Mucosa of stomach (tissue), 1 donor: Measurements from ENCODE around the gene GNAZ.

Experiments
- H3K27me3 ChIP-seq: one replicate; pipeline ENCODE4 v1.7.0; 2013; ENCODE audit warnings: mild to moderate bottlenecking, low read length; ENCODE audit not compliant: control insufficient read depth, insufficient read depth
- H3K36me3 ChIP-seq: one replicate; pipeline ENCODE4 v1.7.0; 2013; ENCODE audit warnings: low read length; ENCODE audit not compliant: control insufficient read depth, insufficient read depth
- H3K4me1 ChIP-seq: one replicate; pipeline ENCODE4 v1.7.0; 2013; ENCODE audit warnings: mild to moderate bottlenecking, low read length; ENCODE audit not compliant: control insufficient read depth, insufficient read depth
- H3K4me3 ChIP-seq: one replicate; pipeline ENCODE4 v1.7.0; 2013; ENCODE audit warnings: low read length
- H3K9ac ChIP-seq: one replicate; pipeline ENCODE4 v1.7.0; 2013; ENCODE audit warnings: mild to moderate bottlenecking, low read length, moderate library complexity
- H3K9me3 ChIP-seq: one replicate; pipeline ENCODE4 v1.7.0; 2013; ENCODE audit warnings: mild to moderate bottlenecking, low read length, moderate library complexity; ENCODE audit not compliant: control insufficient read depth
- donor health status: Pancreatic carcinoma.

Gene GNAZ

DNA sequence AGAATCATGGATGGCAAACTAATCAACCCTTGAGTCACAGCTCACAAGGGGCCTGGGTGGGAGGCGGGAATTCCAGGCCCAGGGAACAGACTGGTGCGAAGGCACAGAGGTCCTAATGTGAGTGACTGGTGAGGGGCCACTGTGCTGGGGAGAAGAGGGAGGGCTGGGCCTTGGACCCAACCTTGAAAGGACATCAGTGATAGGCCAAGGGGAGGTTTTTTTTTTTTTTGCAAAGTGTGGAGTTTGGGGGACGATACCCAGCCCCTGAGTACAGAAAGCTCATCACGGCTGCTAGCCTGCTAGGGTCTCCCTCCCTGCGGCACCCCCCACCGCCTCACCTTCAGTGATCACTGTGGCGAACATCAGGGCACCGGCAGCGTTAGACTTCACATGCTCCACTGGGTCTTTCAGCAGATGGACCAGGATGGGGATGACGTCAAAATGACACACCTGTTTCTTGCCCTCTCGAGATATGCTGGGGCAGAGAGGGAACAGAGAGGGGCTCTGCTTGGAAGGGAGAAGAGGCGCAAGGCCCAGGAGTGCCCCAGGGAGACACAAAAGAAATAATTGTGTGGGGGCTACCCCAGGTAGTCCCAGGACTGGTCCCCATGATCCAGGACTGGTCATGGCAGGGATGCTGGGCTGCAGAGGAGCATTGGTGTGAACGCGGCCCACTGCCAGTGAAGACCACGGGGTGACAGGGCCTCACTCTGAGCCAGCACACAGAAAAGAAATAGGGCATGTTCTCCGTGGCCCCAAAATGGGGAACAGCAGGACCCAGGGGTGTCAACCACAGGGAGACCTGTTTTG lies 8.6 kb upstream of the GNAZ start:
- no peak overlapping the region for H3K9ac ChIP-seq
- no peaks in the 10 kb centered on the region for H3K4me1 ChIP-seq
- H3K27me3 ChIP-seq, result no peaks in the 10 kb centered on the region
- H3K9me3 ChIP-seq, result no peaks in the 10 kb centered on the region
- no peak overlapping the region for H3K4me3 ChIP-seq
- H3K36me3 ChIP-seq, result no peaks in the 10 kb centered on the region

DNA sequence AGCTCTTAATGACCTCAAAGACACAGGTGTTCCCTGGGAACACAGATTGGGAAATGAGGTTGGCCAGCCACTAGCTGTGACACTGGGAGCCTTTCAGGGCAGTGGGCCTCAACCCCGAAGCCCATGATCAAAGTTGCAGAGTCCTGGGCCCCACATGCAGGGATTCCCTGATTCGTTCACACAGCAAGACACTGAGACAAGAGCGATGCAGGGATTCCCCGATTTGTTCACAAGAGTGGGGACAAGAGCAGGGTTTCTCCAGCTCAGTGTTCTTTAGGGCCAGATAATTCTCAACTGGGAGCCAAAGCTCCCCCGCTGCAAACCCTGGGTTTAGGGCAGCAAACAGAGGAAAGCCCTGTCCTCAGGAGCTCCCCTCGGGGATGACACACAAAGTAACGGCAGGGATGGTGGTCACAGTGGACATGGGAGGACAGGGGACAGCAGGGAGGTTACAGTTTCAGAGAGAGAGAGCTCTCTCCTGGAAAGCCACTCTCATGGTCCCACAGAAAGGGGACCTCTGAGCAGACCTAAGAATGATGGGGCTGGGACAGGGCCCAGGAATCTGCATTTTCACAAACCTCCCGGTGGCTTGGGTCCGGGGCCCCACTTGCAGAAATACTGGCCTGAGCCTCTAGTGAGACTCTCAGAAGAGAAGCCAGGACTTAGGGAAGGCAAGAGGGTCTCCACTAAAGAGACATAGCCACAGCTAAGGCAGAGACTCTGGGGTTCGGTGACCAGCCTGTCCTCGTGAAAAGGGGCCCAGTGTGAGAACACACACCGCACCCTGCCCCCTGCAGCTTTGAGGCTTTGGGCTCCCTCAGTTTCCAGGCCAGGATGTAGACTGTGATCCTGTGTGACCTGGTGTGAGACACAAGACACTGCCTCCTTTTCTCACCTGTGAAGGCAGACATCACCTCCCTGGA lies 7.4 kb upstream of the GNAZ start:
- Histone ChIP-seq H3K27me3 (no peaks in the 10 kb centered on the region), H3K4me1 (no peaks in the 10 kb centered on the region), H3K4me3 (no peak overlapping the region), H3K36me3 (no peaks in the 10 kb centered on the region), H3K9me3 (no peaks in the 10 kb centered on the region), H3K9ac (no peak overlapping the region)

DNA sequence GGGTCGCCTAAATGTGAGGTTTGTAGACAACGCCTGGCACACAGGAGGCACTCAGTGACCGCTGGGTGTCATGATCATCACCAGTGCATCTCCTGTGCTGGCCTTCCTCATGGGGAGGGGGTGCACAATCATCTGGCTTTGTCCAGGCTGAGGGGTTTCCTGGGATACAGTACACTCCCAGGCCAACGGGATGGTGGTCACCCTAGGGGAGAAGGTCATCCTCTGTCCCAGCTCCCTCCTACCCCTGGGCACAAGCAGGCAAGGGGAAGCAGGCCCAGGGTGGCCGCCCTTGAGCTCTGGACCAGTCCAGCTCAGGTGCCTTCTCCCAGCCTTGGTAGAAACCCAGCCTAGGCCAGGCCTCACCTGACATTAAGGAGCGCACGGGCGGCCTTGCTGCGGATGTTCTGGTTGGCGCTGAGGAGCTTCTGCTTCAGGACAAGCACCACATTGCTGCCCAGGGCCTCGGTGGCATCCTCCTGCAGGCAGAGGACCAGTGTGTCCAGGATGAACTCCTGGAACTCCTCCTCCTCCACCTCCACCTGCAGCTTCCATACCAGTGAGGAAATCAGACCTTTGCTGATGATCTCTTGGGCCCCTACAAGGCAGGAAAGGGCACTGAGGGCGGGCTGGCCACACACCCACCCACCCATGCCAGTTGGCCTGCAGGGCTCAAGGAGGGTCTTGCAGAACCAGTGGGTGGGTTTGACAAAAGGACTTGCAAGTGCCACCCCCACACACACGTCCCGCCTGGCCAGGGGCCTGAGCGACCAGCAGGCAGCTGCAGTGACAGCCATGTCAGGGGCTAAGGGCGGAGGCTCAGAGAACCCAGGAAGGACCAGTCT lies 6.6 kb upstream of the GNAZ start:
- Histone ChIP-seq H3K4me1 (no peaks in the 10 kb centered on the region), H3K27me3 (no peaks in the 10 kb centered on the region), H3K4me3 (no peak overlapping the region), H3K9me3 (no peaks in the 10 kb centered on the region), H3K36me3 (no peaks in the 10 kb centered on the region), H3K9ac (no peak overlapping the region)

DNA sequence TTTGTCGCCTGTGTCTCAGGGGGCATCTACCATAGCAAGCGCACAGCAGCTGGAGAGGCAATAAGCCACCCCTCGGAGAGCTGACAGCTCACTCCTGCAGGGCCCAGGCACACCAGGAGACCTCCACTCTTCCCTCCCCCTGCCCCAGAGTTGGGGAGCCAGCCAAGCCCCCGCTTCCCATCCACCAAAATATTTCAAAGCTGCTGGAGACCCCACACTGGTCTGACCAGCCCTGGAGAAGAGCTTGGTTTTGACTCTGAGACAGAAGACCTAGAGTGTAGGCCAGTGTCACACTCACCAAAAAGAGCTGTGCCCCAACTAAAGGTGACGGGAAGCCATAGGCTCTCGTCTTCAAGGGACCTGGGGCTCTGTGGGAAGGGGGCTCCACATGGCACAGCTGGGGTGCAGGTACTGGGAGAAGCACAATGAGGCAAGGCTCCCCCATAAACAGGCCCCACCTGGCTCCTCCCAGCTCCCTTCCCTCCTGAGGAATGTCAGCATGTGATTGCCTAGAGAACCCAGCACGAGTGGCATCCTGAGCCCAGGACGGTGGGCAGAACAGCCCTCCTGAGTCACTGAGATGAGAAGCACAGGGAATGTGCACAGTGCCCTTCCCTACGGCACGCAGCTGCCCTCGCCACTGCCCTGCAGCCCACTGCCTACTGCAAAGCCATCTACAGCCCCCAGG lies 5.8 kb upstream of the GNAZ start:
- H3K9ac ChIP-seq, result no peak overlapping the region
- peaks cover 4% of the 10 kb centered on the region for H3K4me1 ChIP-seq
- no peaks in the 10 kb centered on the region for H3K9me3 ChIP-seq
- H3K4me3 ChIP-seq, result no peak overlapping the region
- H3K27me3 ChIP-seq, result no peaks in the 10 kb centered on the region
- H3K36me3 ChIP-seq, result no peaks in the 10 kb centered on the region

DNA sequence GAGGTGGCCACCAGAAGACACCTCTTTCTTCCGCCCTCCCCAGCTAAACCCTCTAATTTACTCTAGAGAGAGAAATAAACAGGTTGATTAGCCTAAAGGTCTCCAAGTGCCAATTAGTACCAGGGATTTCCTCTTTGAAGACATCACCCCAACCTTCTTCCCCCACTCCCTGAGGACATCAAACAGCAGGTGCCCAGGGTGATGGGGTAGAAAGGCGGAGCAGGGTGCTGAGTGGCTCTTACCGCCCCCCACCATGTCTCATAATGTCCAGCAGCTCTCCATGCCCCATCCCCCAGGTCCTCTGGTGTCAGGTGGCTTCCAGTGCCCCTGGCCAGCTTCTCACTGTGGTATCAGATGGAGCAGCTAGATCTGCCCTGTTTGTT lies 5.3 kb upstream of the GNAZ start:
- Histone ChIP-seq H3K4me1 (peaks cover 7% of the 10 kb centered on the region), H3K36me3 (no peaks in the 10 kb centered on the region), H3K9me3 (no peaks in the 10 kb centered on the region), H3K27me3 (no peaks in the 10 kb centered on the region), H3K9ac (no peak overlapping the region), H3K4me3 (no peak overlapping the region)

DNA sequence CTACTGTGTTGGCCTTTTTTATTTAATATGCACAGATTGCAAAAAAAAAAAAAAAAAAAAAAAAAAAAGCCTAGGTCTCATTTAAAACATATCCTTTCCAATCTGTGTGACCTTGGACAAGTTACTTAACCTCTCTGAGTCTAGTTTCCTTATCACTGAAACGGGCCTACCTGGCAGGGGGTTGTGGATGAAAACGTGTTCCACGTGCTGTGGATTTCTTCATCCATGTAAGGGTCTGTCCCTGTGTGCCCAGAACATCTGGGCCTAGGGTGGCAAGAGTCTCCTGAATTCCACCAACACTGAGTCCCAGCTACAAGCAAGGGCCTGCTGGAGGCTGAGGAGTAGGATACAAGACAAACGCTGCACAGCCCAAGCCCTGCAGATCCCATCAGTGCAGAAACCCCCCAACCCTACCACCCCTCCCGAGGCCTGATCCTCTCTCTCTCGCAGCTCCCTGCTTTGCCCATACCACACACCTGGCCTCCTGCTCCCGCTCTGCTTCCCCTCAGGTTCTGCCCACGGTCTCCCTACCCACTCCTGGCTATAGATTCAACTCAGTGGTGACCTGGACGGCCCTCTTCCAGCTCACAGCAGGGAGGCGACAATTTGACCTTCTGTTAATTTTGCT lies 4.7 kb upstream of the GNAZ start:
- no peak overlapping the region for H3K9ac ChIP-seq
- H3K36me3 ChIP-seq, result no peaks in the 10 kb centered on the region
- H3K4me3 ChIP-seq, result no peak overlapping the region
- H3K27me3 ChIP-seq, result peaks cover 2% of the 10 kb centered on the region
- peaks cover 8% of the 10 kb centered on the region for H3K4me1 ChIP-seq
- no peaks in the 10 kb centered on the region for H3K9me3 ChIP-seq

DNA sequence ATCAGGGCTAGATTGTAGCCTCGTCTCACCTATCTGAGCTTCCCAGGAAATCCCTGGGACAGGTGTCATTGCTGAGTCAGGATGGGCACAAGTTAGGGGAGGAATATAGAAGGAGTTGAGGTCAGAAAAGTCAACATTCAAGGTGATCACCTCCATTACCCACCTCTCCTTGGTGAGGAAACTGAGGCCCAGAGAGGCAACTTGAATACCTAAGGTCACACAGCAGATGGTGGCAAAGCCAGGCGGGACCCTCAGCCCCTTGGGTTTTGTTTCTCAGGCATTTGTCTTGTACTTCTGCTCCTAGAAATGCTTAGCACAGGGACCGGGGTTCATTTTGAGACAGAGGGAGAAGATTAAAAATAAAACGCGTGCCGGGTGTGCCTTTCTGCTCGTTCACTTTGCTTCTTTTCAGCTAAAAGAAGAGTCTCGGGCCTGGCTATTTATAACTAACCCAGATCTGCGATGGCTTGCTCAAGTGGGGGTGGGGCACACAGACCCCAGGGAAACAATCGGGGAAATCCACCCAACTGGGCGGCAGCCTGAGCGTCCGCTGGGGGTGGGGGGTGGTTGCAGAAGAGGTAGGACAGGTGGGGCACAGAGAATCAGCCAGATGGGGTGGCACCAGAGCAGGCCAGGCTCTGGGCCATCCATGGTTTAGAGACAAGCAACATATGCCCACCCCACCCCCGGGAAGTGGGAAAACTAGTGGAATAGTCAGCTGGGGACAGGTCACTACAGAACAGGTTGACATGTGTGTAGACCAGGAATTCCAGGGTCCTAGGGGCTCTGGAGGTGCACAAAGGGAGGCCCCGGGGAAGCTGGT lies 3.9 kb upstream of the GNAZ start:
- H3K4me1 ChIP-seq, result peaks cover 16% of the 10 kb centered on the region
- H3K9ac ChIP-seq, result no peak overlapping the region
- peaks cover 10% of the 10 kb centered on the region for H3K27me3 ChIP-seq
- no peaks in the 10 kb centered on the region for H3K36me3 ChIP-seq
- no peak overlapping the region for H3K4me3 ChIP-seq
- H3K9me3 ChIP-seq, result no peaks in the 10 kb centered on the region

DNA sequence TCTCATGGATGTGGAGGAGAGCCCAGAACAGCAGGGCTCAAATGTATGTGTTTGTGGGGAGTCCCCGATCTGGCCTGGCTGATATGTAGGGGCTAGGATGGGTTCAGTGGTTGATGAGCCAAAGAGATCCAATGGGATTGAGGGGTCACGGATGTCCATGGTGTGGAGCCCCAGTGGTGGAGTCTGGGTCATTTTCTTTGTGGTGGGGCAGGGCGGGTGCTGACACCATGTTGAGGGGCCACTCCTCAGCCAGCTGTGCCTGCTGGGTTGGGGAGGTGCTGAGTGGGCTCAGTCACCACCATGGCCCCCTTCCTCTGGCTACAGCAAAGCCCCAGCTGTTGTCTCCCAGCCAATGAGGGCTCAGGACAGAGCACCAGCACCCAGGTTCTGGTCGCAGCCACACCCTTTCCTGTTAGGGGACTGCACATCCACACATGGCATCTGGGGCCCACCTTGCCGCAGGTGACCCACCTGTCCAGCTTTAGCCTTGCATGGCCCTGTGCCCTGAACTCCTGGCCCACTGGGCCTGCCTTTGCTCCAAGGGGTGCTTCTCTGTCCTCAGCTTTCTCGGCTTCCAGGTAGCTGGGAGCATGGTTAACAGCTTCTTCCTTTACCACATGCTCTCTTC lies 3.2 kb upstream of the GNAZ start:
- no peaks in the 10 kb centered on the region for H3K9me3 ChIP-seq
- no peak overlapping the region for H3K9ac ChIP-seq
- H3K36me3 ChIP-seq, result no peaks in the 10 kb centered on the region
- peaks cover 21% of the 10 kb centered on the region for H3K4me1 ChIP-seq
- H3K27me3 ChIP-seq, result peaks cover 16% of the 10 kb centered on the region
- no peak overlapping the region for H3K4me3 ChIP-seq

DNA sequence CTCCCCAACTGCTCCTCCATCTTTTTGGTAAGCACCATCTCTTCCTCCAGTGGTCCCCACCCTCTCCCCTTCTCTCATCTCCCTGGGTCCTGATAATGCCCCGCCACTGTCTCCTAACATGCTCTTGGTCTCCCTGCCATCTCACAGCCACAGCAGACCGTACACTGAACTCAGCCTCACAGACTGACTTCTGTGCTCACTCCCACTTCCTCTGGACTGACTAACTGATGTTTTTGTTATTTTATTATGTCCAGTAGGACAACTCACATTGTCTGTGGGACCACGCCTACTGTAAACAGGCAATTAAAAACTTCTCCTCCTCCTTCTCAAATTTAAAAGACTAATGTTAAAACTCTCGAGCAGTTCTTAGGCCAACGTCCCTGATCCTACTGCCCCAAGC lies 2.6 kb upstream of the GNAZ start:
- H3K4me1 ChIP-seq, result peaks cover 21% of the 10 kb centered on the region
- no peak overlapping the region for H3K9ac ChIP-seq
- H3K4me3 ChIP-seq, result no peak overlapping the region
- no peaks in the 10 kb centered on the region for H3K36me3 ChIP-seq
- H3K9me3 ChIP-seq, result no peaks in the 10 kb centered on the region
- H3K27me3 ChIP-seq, result peaks cover 16% of the 10 kb centered on the region

DNA sequence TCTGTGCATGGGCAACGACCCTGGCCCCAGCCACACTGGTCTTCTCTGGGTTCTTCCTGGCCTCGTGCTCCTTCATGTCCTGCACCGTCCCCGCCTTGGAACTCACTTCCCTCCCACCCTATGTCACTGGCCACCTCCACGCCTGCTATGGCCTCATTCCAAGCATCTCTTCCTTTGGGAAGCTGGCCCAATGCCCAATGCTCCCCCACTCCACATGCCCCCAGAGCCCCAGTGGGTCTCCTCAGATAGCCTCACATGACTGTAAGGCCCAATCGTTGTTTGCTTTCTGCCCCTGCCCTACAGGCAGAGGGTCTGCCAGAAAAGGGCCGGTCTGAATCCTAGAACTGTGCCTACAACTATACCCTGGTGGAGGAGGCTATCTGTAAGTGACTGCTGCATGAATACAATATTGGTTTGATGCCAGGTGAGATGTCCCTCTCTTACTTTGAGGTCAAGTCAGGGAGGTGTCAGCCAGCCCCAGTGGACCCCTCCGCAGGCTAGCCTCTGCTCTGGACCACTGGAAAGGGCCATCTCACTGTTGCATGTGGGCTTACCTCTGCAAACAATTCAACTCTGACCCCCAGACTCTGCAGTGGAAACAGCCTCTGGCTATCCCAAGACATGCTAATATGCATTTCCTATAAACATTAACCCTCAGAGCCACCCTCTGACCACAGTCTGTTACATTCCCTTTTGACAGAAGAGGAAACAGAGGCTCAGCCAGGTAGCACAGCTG lies 2.1 kb upstream of the GNAZ start:
- Histone ChIP-seq H3K9ac (no peak overlapping the region), H3K27me3 (peaks cover 16% of the 10 kb centered on the region), H3K9me3 (no peaks in the 10 kb centered on the region), H3K36me3 (no peaks in the 10 kb centered on the region), H3K4me1 (peaks cover 21% of the 10 kb centered on the region), H3K4me3 (no peak overlapping the region)
